IPS-15b (cell line): ENCODE results near the gene RETREG2.

Experiments
- H3K27me3 ChIP-seq: one replicate; pipeline ENCODE4 v1.6.1; 2013; ENCODE audit warnings: low read length; ENCODE audit not compliant: control insufficient read depth, insufficient read depth
- H3K36me3 ChIP-seq: one replicate; pipeline ENCODE4 v1.6.1; 2013; ENCODE audit warnings: low read length; ENCODE audit not compliant: control insufficient read depth, insufficient read depth
- H3K4me1 ChIP-seq: one replicate; pipeline ENCODE4 v1.6.1; 2013; ENCODE audit warnings: mild to moderate bottlenecking, low read length; ENCODE audit not compliant: control insufficient read depth, insufficient read depth
- H3K4me3 ChIP-seq: one replicate; pipeline ENCODE4 v1.5.1; 2013; ENCODE audit warnings: low read depth, low read length
- H3K9ac ChIP-seq: one replicate; pipeline ENCODE4 v1.6.1; 2013; ENCODE audit warnings: low read depth, mild to moderate bottlenecking, low read length
- H3K9me3 ChIP-seq: one replicate; pipeline ENCODE4 v1.6.1; 2013; ENCODE audit warnings: mild to moderate bottlenecking, low read length; ENCODE audit not compliant: control insufficient read depth, insufficient read depth

RETREG2 gene

GRCh38 chr2:219172231-219173154 lies 5.6 kb upstream of the RETREG2 start:
- Histone ChIP-seq H3K9ac (no peak overlapping the region), H3K4me1 (no peaks in the 10 kb centered on the region), H3K4me3 (no peak overlapping the region), H3K36me3 (peaks cover 5% of the 10 kb centered on the region), H3K27me3 (peaks cover 2% of the 10 kb centered on the region), H3K9me3 (no peaks in the 10 kb centered on the region)

GRCh38 chr2:219173176-219173575 lies 4.9 kb upstream of the RETREG2 start:
- no peaks in the 10 kb centered on the region for H3K4me1 ChIP-seq
- no peak overlapping the region for H3K4me3 ChIP-seq
- peaks cover 2% of the 10 kb centered on the region for H3K27me3 ChIP-seq
- no peaks in the 10 kb centered on the region for H3K9me3 ChIP-seq
- H3K9ac ChIP-seq: no peak overlapping the region
- H3K36me3 ChIP-seq: peaks cover 5% of the 10 kb centered on the region

- Histone ChIP-seq H3K4me3 (no peak overlapping the region), H3K9ac (no peak overlapping the region), H3K4me1 (no peaks in the 10 kb centered on the region), H3K9me3 (no peaks in the 10 kb centered on the region), H3K36me3 (peaks cover 5% of the 10 kb centered on the region), H3K27me3 (peaks cover 2% of the 10 kb centered on the region)
Measured at GRCh38 chr2:219174146-219174545, 3.9 kb upstream of the RETREG2 start.

- Histone ChIP-seq H3K4me1 (no peaks in the 10 kb centered on the region), H3K9ac (no peak overlapping the region), H3K9me3 (no peaks in the 10 kb centered on the region), H3K36me3 (peaks cover 5% of the 10 kb centered on the region), H3K4me3 (no peak overlapping the region), H3K27me3 (no peaks in the 10 kb centered on the region)
Measured at GRCh38 chr2:219174801-219175200, 3.3 kb upstream of the RETREG2 start.

GRCh38 chr2:219175486-219175885 lies 2.6 kb upstream of the RETREG2 start:
- no peaks in the 10 kb centered on the region for H3K4me1 ChIP-seq
- peaks cover 11% of the 10 kb centered on the region for H3K36me3 ChIP-seq
- H3K9me3 ChIP-seq: no peaks in the 10 kb centered on the region
- no peaks in the 10 kb centered on the region for H3K27me3 ChIP-seq
- H3K9ac ChIP-seq: no peak overlapping the region
- H3K4me3 ChIP-seq: peak overlapping the region; percentile 83

GRCh38 chr2:219175928-219176817 lies 1.9 kb upstream of the RETREG2 start:
- Histone ChIP-seq H3K36me3 (peaks cover 17% of the 10 kb centered on the region), H3K27me3 (no peaks in the 10 kb centered on the region), H3K4me1 (no peaks in the 10 kb centered on the region), H3K4me3 (peak overlapping the region; percentile 83), H3K9me3 (no peaks in the 10 kb centered on the region), H3K9ac (peak overlapping the region; percentile 27)

GRCh38 chr2:219176818-219177551 lies 1.1 kb upstream of the RETREG2 start, which contains the start of gene CNPPD1:
Gene CNPPD1, minus strand, starts transcription at chr2:219176925. Its CDS starts 97 bp downstream, at chr2:219176828.
- Histone ChIP-seq H3K36me3 (peaks cover 25% of the 10 kb centered on the region), H3K4me1 (no peaks in the 10 kb centered on the region), H3K4me3 (peak within 1 kb of the TSS; percentile 83), H3K9me3 (no peaks in the 10 kb centered on the region), H3K27me3 (no peaks in the 10 kb centered on the region), H3K9ac (peak within 1 kb of the TSS; percentile 38)

DNA sequence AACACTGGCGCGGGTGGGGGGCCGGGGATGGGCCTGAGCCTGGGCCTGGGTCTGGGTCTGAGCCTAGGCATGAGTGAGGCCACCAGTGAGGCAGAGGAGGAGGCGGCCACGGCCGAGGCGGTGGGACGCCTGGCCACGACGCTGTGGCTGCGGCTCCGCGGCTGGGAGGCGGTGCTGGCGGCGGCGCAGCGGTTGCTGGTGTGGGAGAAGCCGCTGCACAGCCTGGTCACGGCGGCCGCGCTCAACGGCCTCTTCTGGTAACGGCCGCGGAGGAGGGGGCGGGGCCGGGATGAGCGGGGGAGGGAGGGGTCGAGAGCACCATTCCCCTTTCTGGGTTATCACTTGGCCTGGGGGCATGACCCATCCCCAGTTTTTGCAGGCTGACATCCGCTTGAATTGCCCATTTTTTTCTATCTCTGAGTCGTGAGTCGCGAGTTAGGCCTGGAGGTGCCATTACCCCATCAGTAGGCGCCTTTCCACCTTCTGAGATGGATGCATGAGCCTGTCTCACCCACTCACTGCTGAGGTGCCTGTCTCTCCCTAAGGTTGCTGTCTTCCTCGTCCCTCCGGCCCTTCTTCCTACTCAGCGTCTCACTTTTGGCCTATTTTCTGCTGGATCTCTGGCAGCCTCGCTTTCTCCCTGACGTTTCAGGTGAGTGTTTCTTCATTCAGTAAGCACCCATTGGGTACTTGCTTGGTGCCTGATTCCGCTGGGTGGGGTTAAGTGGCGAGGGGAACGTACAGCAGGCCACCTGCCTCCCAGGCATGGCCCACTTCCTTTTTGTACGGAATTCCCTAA lies 501 bp downstream of the RETREG2 start:
- peaks cover 32% of the 10 kb centered on the region for H3K36me3 ChIP-seq
- H3K9me3 ChIP-seq: no peaks in the 10 kb centered on the region
- H3K4me3 ChIP-seq: peak overlapping the region; percentile 90
- H3K9ac ChIP-seq: no peak overlapping the region
- no peaks in the 10 kb centered on the region for H3K27me3 ChIP-seq
- H3K4me1 ChIP-seq: no peaks in the 10 kb centered on the region

GRCh38 chr2:219179601-219180465 lies 1.8 kb downstream of the RETREG2 start:
- Histone ChIP-seq H3K9ac (no peak overlapping the region), H3K9me3 (no peaks in the 10 kb centered on the region), H3K4me1 (no peaks in the 10 kb centered on the region), H3K4me3 (no peak overlapping the region), H3K36me3 (peaks cover 30% of the 10 kb centered on the region), H3K27me3 (no peaks in the 10 kb centered on the region)

DNA sequence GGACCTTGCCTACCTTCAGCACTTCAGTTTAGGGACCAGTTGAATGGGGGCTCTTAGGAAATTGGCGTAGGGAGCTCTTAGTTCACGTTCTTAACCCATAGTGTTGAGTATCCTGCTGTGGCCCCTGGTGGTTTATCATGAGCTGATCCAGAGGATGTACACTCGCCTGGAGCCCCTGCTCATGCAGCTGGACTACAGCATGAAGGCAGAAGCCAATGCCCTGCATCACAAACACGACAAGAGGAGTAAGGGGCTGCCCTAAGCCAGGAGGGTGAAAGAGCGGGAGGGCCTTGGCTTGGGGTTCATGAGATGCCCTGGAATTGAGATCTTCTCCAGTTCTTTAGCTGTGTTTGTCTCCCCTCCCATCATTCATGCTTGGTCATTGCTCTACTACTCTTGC lies 2.9 kb downstream of the RETREG2 start:
- H3K36me3 ChIP-seq: peaks cover 30% of the 10 kb centered on the region
- no peaks in the 10 kb centered on the region for H3K27me3 ChIP-seq
- no peaks in the 10 kb centered on the region for H3K9me3 ChIP-seq
- no peaks in the 10 kb centered on the region for H3K4me1 ChIP-seq
- no peak overlapping the region for H3K9ac ChIP-seq
- H3K4me3 ChIP-seq: no peak overlapping the region
